ENCODE measurements around the gene CNMD. TPM values are rescaled to one million over a fixed set of nuclear protein-coding genes. Genes with fewer than 3 reads are reported as not detected.
A peak's percentile ranks its signal among the peaks of the same experiment; 100 is the strongest.

CNMD gene
- total RNA-seq, 1 donor from 2014 or later = not detected

DNA sequence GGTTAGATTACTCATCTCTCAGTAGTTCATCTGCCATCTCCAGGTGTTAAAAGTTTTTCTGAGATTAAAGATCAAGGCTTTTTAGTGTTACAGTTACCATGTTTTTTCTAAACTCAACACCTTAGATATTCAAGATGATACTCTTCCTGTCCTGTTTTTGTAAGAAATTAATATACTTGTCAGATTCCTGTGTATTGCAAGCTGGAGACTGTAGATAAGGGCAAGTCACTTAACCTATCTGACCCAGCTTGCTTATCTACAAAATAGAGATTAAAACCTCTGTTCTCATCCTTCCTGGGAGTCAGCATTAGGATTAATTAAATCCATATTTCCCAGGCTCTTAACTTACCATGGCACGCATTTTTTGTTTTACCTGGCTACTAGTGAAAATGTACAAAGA, 61.8 kb downstream of the CNMD start:
- no peak for DNase-seq

DNA sequence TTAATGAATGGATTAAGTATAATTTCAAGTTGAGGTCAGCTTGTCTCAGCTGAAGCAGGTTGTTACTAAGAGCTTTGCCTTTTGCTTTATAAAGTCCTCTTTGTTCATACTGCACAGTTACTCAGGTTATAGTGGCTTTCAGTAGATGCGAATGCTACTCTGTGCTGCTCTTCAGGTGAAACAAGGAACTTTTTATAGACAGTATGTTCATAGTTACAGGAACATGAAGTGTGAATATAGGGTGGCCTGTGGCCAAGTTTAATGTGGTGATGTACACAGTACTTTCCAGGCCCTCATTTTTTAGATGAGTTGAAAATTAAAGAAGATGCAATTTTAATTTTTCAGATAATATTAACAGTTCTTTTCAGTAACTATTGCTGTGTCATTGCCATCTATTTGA, 66.2 kb downstream of the CNMD start:
- DNase-seq = no peak

DNA sequence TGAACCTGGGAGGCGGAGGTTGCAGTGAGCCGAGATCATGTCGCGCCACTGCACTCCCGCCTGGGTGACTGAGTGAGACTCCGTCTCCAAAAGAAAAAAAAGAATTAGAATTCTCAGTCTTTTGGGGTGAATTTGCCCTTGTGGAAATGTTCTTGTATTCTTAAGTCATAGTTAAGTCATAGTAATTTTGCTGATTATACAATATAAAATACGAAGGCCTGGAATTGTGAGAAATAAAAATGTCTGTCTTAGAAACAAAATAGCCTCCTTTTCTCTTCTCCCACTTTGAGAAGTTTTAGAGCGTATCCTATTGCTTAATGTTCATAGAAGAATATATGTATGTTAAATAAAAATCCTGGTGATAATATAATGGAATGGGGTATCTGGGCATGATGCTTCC, 68.9 kb downstream of the CNMD start:
- DNase-seq = no peak

DNA sequence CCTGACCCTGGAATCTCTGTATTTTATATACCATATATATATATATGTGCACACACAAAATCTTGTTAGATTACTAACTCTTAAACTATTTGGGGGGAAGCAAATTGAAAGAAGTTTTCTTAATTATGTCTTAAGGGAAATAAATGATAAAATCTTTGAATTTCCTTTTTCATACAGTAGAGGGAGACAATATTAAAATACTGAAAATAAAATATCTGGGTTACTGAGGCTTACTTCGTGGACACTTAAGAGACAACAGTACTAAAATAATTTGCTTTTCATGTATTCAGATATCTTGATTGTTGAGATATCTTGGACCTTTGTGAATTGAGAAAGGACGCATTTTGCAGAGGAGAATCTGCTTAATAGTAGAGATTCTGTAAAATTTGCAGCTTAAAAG, 69.9 kb downstream of the CNMD start:
- DNase-seq = no peak

DNA sequence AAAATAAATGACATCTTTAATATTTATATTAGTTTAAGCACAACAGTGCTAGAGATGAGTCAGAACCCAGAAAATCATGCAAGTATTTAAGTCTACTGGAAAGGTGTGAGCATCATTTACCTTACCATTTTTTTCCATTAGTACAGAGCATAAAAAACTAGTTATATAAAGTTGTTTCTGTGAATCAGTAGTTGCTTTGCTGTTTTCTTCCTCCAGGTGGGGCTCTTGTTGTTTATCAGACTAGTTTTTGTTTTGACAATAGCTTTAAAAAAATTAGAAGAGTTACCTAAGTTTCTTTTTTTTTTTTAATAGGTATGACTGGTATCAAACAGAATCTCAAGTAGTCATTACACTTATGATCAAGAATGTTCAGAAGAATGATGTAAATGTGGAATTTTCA, 74.3 kb downstream of the CNMD start:
- DNase-seq = peak; percentile 59

GRCh38 chr13:52664272-52664671, 75.3 kb downstream of the CNMD start:
- DNase-seq = no peak

DNA sequence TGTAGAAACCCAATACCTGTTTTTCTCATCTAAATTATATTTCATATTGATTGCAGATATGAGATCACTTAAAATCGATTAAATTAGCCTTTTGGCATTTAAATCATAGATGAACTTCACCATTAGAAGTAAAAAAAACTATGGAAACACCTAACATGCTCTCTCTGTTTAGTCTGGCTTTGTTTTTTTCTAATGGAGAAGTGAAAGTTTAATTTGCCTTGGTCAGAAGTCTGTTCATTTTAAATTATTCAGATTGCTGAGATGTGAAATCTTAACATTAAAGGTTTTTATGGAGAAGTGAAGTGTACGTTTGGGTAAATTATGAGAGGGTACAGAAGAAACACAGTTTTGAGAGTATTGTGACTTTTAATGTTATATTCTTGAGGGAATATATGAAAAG, 80.3 kb downstream of the CNMD start:
- DNase-seq = no peak

Other genes starting within 250 kb of the CNMD start
- 2.2 and 4.0 TPM in 2 replicates for gene HNRNPA1L2, start 97.4 kb downstream of the CNMD start, total RNA-seq
- 49.5 and 75.9 TPM in 2 replicates for gene SUGT1, start 87.0 kb downstream of the CNMD start, total RNA-seq
- gene PCDH8, start 108.8 kb upstream of the CNMD start, total RNA-seq = under 0.01 TPM in 1 of 2 replicates, not detected in the other